HG03135 (cell line): ENCODE measurements around the gene PER3.

Experiments used
- ATAC-seq: cut with Tn5 transposase; IDR thresholded peaks from one replicate; pipeline ENCODE4 v1.9.1; 2021; ENCODE audit warnings: mild to moderate bottlenecking, moderate library complexity; ENCODE audit not compliant: unreplicated experiment

PER3 gene

DNA sequence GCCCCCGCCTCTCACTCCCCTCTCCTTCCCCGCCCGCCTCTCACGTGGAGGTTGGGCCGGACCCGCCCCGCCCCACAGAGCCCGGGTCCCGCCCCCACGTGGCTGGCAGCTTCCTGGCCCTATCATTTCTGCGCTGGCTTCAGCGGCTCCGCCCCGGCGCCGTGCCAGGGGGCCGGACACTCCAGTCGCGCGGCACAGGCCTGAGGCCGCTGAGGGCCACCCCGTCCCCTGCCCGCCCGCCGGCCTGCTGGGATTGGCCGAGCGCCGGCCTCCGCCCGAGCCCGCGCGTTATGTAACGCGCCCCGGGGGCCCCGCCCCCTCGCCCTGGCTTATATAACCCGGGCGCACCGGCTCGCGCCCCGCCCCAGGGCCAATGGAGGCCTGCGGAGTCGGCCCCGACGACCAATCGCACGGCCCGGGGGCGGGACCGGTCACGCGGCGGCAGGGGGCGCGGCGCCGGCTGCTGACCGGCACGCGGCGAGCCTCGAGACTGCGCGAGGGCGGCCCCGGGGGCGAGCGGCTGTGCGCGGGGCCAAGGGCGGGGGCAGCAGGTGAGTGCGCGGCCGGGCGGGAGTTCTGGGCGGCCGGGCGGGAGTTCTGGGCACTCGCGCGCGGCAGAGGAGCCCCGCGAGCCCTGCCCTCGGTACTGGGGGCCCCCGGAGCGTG, at the start of gene PER3:
Gene PER3 (plus strand): TSS at position 466 of the 666 bp plus-strand sequence. CDS start 587 bp downstream, outside the sequence.
- ATAC-seq: peak; percentile 88

DNA sequence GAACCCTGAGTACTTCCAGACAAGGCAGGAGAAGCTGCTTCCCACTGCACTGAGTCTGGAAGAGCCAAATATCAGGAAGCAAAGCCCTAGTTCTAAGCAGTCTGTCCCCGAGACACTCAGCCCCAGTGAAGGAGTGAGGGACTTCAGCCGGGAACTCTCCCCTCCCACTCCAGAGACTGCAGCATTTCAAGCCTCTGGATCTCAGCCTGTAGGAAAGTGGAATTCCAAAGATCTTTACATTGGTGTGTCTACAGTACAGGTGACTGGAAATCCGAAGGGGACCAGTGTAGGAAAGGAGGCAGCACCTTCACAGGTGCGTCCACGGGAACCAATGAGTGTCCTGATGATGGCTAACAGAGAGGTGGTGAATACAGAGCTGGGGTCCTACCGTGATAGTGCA, 46.0 kb upstream of the PER3 start:
- ATAC-seq: no peak

DNA sequence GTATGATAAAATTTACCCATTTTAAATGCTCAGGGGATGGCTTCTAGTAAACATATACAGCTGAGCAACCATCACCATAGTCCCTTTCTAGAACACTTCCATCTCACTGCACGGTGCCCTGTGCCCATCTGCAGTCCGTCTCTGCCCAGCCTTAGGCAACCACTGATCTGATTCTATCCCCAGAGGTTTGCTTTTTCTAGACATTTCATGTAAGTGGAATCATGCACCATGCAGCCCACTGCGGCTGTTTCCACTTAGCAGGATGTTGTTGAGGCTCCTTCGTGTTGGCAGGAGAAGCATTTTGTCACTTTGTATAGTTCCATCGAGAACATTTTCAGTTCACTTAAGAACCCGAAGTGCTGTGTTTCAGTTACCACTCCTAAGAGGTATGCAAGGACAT, 40.7 kb upstream of the PER3 start:
- no peak for ATAC-seq

DNA sequence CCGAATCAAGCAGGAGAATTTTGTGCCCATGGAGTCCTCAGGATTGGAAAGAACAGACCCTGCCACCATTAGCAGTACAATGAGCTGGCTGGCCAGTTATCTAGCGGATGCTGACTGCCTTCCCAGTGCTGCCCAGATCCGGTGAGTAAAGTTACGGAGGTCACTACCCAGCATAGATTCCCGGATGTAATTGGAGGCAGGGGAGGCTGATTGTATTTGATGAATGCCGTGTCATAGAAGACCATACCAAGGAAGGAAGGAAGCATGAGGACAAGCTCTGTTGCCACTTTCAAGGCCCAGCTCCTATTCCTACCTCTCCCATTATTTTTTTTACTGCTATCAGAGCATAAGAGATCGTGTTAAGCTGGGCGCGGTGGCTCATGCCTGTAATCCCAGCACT, 39.2 kb upstream of the PER3 start:
- no peak for ATAC-seq

DNA sequence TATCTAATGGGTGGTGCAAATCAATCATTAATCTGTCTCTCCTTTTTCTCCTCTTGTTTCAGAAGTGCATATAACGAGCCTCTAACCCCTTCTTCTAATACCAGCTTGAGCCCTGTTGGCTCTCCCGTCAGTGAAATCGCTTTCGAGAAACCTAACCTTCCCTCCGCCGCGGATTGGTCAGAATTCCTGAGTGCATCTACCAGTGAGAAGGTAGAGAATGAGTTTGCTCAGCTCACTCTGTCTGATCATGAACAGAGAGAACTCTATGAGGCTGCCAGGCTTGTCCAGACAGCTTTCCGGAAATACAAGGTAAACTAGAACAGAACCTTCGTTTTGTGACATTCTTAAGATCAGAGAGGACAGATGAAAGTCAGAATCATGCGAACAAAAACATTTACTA, 38.3 kb upstream of the PER3 start:
- no peak for ATAC-seq

DNA sequence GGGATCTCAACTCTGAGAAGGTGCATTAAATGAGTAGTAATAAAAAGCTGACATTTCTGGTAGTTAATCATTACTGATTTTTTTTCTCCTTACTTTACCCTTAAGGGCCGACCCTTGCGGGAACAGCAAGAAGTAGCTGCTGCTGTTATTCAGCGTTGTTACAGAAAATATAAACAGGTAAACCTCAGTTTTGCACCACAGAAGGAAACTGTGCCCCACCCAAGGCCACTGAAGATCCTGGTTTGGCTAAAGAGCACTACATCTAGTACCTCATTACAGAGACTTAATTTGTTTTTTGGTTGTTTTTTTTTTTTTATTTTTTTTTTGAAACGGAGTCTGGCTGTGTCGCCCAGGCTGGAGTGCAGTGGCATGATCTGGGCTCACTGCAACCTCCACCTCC, 36.5 kb upstream of the PER3 start:
- no peak for ATAC-seq

DNA sequence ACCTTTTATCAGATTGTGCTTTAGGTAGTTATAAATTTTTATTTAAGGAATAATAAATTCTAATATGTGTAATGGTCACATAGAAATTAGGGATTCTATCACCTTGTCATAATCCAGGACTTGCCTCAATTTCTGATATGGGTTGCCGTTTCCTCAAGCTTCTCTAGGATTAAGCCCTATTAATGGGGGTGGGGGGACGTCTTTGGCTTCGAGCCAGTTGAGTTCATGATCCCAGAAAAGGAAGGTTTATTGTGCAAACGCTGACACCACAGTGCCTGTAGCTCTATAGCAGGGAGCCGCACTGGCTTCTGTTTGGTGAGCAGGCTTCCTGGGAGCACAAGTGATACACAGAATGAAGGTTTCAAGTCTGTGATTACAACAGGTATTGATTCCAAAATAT, 35.0 kb upstream of the PER3 start:
- ATAC-seq: no peak

DNA sequence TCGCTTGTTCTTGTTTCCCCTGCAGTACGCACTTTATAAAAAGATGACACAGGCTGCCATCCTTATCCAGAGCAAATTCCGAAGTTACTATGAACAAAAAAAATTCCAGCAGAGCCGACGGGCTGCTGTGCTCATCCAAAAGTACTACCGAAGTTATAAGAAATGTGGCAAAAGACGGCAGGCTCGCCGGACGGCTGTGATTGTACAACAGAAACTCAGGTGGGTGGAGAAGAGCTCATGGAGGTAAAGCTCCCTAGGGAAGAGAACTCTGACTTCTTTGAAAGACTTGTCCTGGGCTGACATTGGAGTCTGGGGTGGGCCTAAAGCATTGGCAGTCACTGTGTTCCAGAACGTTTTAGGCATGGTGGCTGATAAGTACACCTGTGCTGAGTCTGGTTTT, 32.9 kb upstream of the PER3 start:
- no peak for ATAC-seq

DNA sequence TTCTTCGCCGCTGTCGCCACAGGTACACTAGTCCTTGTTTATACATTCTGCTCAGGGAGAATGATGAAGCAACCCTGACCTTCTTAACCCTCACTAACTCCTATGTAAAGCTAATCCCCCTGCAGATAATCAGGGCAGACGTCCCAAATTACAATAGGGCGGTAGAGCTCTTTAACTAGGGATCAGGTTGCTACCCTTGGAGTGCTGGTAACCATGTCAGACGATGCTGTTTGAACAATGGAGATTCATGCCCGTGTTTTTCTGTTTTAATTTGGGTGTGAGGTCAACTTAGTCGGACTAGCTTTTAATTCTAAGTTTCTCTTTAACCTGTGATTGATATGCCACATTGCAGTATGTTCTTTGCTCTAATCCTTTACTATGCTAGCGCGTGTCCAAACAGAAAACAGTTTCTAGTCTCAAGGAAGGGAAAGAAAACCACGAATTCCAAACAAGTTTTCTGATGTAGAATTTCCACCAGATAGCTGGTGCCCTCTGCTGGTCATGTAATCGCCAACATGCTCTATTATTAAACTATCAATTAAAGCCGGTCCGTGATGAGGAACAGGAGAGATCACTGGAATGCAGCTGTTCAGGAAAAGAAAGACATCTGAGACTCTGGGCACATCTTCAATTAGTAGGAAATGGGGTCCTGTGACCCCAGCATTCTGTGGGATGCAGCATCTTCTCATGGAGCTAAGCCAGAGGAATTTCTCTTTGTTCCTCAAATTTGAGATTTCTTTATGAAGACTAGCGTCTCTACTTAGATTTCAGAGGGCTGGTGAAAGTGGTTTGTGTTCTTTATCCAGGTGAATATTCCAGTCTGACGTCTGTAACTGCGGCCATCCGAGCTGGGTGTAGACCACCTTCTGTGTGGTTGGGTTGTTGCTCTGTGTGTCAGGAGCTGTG, 31.3 kb upstream of the PER3 start:
- no peak for ATAC-seq

DNA sequence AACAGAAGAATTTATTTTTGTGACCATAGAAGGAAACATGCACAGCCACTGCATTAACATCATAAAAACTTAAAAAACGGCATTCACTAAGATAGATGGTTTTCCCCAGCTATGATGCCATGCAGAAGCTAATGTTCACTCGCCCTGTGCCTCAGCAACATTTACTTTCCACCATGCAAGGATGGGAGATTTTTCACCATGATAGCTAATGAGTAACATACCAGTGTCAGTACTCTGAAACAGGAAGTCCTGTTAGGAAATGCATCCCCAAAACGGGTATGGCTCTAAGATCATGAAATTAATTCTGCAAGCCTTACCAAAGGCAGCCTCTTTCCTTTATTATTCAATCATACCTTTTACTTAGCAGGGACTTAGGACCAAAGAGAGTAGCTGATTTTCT, 30.4 kb upstream of the PER3 start:
- no peak for ATAC-seq

DNA sequence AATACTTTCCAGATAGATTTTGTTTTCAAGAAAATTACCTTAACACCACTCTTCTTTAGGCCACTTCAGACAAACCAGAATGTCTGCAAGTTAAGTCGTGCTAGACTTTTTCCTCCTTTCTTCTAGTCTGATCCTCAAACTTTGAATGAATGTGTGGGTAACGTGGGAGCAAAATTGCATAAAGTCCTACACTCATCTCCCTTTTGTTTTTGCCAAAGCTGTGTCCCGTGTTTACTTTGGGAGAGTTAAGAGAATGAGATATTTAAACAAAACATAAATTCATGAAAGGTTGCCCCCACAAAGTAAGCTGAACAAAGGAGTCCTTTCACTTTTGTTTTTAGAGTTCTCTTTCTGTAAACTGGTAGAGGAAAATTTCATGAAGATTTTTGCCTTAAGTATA, 29.9 kb upstream of the PER3 start:
- ATAC-seq: no peak

DNA sequence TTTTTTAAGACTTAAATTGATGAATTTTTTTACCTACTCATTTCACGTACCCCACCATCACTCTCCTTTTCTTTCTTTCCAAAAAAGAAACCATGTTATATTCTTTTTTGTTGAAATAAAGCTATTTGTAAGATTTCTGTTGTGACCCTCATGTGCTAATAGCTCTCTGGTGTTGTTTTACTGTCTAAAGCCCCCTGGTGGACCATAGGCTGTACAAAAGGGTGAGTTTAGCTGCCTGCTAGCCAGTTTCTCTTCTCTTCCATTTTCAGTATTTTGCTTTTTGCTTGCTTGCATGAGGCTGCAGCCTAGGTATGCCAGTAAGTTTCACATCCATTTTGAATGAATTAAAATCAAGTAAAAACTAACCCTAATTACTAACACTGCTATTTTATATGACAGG, 28.6 kb upstream of the PER3 start:
- no peak for ATAC-seq

DNA sequence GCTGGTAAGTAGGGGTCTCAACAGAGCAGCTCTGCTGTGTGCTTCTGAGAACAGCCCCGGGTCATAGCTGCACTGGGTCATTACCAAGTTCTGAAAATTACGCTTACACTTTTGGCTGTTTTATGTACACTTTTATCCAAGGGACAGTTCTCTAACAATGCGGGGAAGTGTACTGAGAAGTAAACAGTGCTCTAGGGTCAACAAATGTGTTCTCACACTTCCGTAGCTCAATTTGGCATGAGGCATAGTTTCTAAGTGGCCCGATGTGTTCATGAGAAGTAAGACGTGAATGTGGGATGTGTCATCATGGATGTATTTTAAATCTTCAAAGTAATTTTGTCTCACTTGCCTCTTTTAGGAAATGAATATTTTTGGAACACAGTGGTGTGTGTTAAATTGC, 23.8 kb upstream of the PER3 start:
- no peak for ATAC-seq

DNA sequence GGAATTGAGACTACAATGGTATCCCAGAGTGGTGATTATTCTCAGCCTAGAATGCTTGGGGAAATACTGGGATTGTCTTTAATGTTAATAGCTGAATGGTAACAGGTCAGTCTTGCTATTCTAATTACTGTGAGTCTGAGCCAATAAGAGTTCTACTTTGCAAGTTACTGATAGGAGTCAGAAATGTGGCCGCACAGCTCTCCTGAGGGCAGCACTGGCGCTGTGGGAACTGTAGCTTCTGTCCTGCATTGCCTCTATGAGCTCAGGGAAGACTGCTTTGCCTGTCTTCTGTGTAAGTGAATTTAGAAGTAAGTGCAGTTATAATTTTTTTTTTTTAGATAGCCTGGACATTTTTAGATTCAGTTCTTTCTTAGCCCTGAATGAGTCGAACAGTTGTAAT, 23.0 kb upstream of the PER3 start:
- no peak for ATAC-seq

DNA sequence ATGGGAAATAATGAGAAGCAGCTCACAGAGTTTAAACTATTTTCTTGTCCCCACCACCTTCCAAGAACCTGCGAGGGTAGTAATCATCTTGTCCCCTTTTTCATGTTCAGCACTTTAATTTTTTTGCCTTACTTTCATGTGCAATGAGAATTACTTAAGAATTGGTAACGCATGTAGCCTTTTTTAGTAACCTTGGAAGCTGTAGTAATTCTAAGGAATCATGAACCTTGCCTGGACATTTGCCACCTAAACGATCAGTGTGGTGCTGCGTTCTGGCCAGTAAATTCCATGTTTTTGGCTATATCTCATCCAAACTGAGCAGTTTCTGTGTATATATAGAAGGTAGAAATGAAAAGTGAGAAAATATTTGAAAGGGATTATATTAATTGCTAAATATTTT, 16.9 kb upstream of the PER3 start:
- no peak for ATAC-seq

DNA sequence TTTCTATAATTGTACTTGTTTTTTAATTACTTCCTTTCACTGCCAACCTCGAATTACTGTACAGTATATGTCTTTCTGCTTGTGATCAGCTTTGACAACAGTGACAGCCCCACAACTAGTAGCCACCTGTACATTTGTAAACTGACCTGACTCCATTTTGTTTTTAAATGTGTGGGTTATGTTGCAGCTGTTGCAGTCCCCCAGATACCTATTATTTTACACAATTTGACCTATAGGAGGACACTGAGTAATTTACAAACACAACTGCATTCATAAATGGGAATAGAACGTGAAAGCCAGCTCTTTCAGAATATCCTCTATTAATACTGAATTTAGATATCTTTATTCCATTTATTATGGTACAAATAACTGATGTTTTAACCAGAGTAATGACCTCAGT, 15.5 kb upstream of the PER3 start:
- ATAC-seq: no peak

DNA sequence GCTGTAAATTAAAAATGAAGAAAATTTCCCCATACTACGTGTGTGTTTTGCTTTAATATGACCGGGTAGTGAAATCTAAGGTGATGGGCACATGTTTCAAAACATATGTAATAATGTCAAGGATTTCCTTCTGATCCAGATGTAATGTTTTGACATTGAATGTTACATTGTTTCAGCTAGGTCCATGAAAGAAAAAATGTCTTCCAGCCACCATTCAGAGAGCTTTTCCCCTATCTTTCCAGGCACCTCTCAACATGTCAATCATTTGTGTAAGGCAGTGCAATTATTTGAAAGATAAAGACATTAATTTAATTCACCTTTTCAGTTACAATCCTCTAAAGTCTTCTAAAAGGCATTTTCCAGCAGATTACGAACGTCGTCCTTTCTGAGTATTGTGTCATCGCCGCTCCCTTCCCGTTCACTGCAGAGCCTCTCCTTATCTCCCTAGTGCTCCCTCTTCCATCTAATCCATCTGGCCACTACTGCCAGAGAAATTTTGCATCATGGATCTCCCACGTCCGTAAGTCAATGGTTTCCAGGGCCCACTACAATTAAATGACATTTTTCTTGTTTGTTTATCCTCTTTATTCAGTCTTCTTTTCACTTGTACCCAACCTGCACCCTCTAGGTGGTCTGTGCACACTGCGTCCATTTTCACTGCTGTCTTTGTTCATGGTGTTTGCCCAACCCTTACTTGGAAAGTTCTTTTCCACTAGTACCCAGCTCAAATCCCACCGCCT, 14.2 kb upstream of the PER3 start:
- no peak for ATAC-seq

DNA sequence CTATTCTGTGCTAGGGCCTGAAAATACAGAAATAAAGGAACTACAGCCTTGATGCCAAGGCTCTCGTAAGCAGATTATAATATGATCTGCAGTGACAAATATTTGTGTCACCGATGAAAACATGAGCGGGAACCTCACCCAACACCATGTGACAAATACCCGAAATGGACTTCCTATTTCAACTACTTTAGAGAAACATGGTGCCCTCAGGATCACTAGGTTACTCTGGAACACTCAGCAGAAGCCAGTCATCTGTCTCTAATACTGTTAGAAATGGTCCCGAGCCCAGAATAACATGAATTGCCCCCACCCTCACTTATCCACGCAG, 13.5 kb upstream of the PER3 start:
- ATAC-seq: no peak

DNA sequence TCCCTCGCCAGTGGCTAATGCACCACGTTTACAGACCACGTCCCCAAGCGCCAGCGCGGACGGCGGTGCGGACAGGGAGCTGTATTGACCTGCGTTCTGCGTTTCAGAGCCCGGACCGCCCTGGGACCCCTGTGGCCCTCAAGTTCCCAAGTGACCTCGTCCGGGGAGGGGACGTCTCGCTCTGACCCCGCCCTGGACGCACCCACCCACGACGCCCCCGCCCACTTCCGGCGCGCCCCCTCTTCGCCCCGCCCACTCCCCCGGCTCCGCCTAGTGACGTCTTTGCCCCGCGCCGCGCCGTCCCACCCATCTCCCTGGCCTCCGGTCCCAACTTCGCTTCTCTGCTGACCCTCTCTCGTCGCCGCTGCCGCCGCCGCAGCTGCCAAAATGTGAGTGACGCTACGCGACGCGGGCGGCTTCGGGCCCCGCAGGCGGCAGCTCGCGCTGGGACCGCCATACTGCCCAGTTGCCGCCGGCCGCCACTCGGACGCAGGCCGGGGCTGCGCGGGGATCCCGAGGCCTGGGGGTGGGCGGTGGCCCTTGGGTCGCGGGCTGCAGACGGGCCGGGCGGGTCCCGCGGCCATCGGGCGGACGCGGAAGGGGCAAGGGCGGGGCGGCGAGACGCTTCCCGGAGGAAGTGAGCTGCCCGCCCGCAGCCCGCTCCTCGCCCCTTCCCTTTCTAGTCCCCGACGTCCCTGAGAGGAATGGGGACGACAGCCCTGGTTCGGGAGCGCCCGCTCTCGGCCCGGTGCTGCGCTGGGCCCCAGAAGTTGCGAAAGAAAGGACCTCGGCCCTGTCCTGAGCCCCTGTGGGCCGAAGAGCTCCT, 12.9 kb upstream of the PER3 start, which contains the start of gene VAMP3:
Gene VAMP3 (plus strand): TSS at position 300 of the 826 bp plus-strand sequence. CDS start 88 bp downstream, at position 388.
- peak; percentile 86 for ATAC-seq

DNA sequence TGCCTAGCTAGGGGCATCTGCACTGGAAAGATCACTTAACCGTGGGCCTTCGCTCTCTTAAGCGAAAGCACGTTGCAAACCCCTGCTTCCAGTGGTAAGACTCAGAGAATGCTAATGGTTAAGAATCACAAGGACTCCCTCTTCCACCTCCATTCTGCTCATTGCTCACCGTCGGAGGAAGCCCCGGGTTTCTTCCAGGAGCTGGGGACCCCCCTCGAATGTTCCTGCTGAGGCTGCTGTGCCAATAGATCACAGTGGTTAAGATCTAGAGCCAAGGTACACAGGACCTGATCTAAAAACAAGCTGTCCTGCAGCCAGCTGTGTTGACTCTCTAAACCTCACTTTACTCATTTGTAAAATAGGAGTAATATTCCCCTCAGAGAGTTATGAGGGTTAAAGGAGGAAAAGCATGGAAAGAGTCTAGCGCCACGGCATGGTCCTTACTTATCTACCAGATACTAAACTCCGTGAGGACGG, 12.2 kb upstream of the PER3 start:
- ATAC-seq: no peak

DNA sequence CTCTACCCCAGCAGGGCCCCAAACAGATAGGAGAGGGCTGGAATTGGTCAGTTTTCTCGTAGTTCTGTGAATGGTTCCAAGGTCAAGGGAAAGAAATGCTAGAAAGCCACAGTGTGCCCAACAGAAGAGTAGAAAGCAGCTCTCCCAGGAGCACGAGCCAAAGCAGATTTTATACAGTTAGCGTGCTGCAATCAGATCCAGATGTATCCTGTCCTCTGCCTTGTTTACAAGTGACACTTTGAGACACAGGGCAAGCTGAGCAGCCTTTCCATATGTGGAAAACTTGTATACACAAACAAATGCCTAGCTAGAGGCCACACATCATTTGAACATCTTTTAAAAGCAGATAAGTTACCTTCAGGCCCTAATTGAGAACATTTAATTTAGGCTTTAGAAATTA, 6.5 kb upstream of the PER3 start:
- ATAC-seq: no peak
